Panc1 (cell line): ENCODE results near the gene PLEKHG1.

Experiments
- POLR2AphosphoS5 ChIP-seq: IDR thresholded peaks from 2 replicates; pipeline ENCODE4 v1.6.1; 2012; ENCODE audit warnings: mild to moderate bottlenecking, low read depth, low read length, moderate library complexity
- REST ChIP-seq, 2 experiments: IDR thresholded peaks; 2 replicates each; pipeline ENCODE4 v1.6.1; 2011 to 2012; ENCODE audit warnings: low read depth in 2 of 2, control low read depth in 1 of 2, low read length in 1 of 2, mild to moderate bottlenecking in 1 of 2, moderate library complexity in 1 of 2; ENCODE audit not compliant: insufficient read depth in 1 of 2
- SIN3A ChIP-seq: IDR thresholded peaks from 2 replicates; pipeline ENCODE4 v1.6.1; 2012; ENCODE audit warnings: low read depth, mild to moderate bottlenecking, low read length, moderate library complexity, borderline replicate concordance; ENCODE audit not compliant: insufficient read depth
- TF ChIP-seq, protein P1 (sequence below): fragments of 450-650 bp; IDR thresholded peaks from 2 replicates; pipeline ENCODE4 v1.5.1; 2017; ENCODE audit warnings: mild to moderate bottlenecking

GRCh38 chr6:150560884-150561219 lies 38.8 kb upstream of the PLEKHG1 start:
- TF ChIP-seq, protein P1, sequence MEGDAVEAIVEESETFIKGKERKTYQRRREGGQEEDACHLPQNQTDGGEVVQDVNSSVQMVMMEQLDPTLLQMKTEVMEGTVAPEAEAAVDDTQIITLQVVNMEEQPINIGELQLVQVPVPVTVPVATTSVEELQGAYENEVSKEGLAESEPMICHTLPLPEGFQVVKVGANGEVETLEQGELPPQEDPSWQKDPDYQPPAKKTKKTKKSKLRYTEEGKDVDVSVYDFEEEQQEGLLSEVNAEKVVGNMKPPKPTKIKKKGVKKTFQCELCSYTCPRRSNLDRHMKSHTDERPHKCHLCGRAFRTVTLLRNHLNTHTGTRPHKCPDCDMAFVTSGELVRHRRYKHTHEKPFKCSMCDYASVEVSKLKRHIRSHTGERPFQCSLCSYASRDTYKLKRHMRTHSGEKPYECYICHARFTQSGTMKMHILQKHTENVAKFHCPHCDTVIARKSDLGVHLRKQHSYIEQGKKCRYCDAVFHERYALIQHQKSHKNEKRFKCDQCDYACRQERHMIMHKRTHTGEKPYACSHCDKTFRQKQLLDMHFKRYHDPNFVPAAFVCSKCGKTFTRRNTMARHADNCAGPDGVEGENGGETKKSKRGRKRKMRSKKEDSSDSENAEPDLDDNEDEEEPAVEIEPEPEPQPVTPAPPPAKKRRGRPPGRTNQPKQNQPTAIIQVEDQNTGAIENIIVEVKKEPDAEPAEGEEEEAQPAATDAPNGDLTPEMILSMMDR, result no peak
- no peak for TF ChIP-seq POLR2AphosphoS5
- TF ChIP-seq SIN3A, result no peak
- no peak for TF ChIP-seq REST (IDR thresholded peaks at IDR 0.05; ENCODE audit: insufficient read depth in 1 of 2, low read depth in 2 of 2, low read length in 1 of 2)
